GM19372 (cell line): ENCODE data around the gene PDE9A.

Source experiments
- ATAC-seq: cut with Tn5 transposase; IDR thresholded peaks from one replicate; pipeline ENCODE4 v1.9.1; 2021; ENCODE audit warnings: mild to moderate bottlenecking, low read depth, moderate library complexity; ENCODE audit not compliant: unreplicated experiment

Gene PDE9A

GRCh38 chr21:42641311-42642218, 11.9 kb upstream of the PDE9A start:
- no peak for ATAC-seq

- no peak for ATAC-seq
Measured at GRCh38 chr21:42642219-42642745, 11.1 kb upstream of the PDE9A start.

- ATAC-seq: no peak
Measured at GRCh38 chr21:42644223-42645208, 8.9 kb upstream of the PDE9A start.

- ATAC-seq: no peak
Measured at GRCh38 chr21:42645211-42646075, 8.0 kb upstream of the PDE9A start.

GRCh38 chr21:42646076-42646825, 7.2 kb upstream of the PDE9A start:
- no peak for ATAC-seq

- ATAC-seq: no peak
Measured at GRCh38 chr21:42646836-42647235, 6.6 kb upstream of the PDE9A start.

GRCh38 chr21:42648606-42649005, 4.8 kb upstream of the PDE9A start:
- no peak for ATAC-seq

- no peak for ATAC-seq
Measured at GRCh38 chr21:42649122-42650032, 4.0 kb upstream of the PDE9A start.

- ATAC-seq: no peak
Measured at GRCh38 chr21:42650033-42650370, 3.4 kb upstream of the PDE9A start.

- no peak for ATAC-seq
Measured at GRCh38 chr21:42650441-42651421, 2.7 kb upstream of the PDE9A start.

- ATAC-seq: no peak
Measured at GRCh38 chr21:42651515-42652401, 1.7 kb upstream of the PDE9A start.

GRCh38 chr21:42652527-42653230, 742 bp upstream of the PDE9A start:
- no peak for ATAC-seq

- no peak for ATAC-seq
Measured at GRCh38 chr21:42654179-42654912, 925 bp downstream of the PDE9A start.

- ATAC-seq: no peak
Measured at GRCh38 chr21:42654913-42655795, 1.7 kb downstream of the PDE9A start.
